ENCODE measurements around the gene SEL1L3. TPM values are rescaled to one million over a fixed set of nuclear protein-coding genes. Genes with fewer than 3 reads are reported as not detected.
A peak's percentile ranks its signal among the peaks of the same experiment; 100 is the strongest.

The SEL1L3 gene
- total RNA-seq, 1 experiment from 2014 or later, result 48.3 TPM

DNA sequence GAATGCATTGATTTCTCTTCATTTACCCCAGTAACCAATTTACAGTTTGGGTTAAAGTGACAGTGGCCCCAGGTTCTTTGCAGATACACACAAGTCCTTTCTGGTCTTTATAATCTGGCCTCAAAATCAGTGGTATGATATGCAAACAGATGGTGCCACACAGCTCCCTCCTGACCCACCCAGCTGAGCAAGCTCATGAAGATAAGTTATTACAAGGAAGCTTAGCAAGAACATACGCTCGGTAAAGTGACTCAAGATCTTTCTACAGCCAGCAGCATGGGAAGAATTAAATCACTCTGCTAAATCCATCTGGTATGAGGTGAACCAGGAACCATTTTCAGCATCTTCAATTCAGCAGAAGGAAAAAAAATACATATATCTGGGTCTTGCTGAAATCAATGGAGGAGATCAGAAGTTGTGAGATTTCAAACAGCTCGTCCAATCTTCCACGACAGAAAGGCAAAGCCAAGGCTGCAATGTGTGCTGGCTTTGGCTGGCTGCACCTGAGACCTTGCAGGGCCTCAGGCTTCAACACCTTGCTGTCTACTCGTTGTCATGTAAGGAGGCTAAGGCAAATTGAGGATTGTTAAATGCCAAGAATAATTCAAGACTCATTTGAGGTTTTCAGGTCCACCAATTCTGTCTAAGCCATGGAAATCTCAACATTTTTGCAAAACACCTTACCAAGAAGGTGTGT lies 28.2 kb downstream of the SEL1L3 start:
- H3K4me1 Mint-ChIP-seq, result peaks cover 21 to 23% of the 10 kb centered on the region in 2 experiments
- no peak overlapping the region for H3K4me3 Mint-ChIP-seq
- H2AK5ac ChIP-seq (ENCODE audit: insufficient read length, low read length), result no peak overlapping the region

More for the DNA sequence above, 28.2 kb downstream of the SEL1L3 start:
- Histone ChIP-seq H2BK20ac (ENCODE audit: low read depth, low read length, poor library complexity, severe bottlenecking) (no peak overlapping the region), H4K5ac (ENCODE audit: insufficient read length, low read depth, low read length) (no peak overlapping the region), H3K56ac (ENCODE audit: insufficient read length, low read depth, low read length) (no peak overlapping the region), H2AFZ (ENCODE audit: low read length) (no peak overlapping the region), H4K91ac (ENCODE audit: insufficient read length, low read depth, low read length) (no peak overlapping the region), H4K8ac (replicated peaks; ENCODE audit: insufficient read length, low read depth, low read length) (no peak overlapping the region), H3K27me3 (ENCODE audit: insufficient read depth, low read length) (no peaks in the 10 kb centered on the region), H3K27ac (ENCODE audit: insufficient read length, low read depth, low read length) (no peak overlapping the region), H3K4ac (ENCODE audit: low read depth, low read length) (no peak overlapping the region), H3K4me2 (ENCODE audit: insufficient read depth, insufficient read length, low read length) (no peak overlapping the region), H3K23me2 (ENCODE audit: insufficient read length, low read depth, low read length, poor library complexity, severe bottlenecking) (no peaks in the 10 kb centered on the region), H3K14ac (ENCODE audit: insufficient read depth, low read length) (no peak overlapping the region), H3K9ac (ENCODE audit: extremely low read depth, insufficient read length, low read length) (no peak overlapping the region), H2BK5ac (ENCODE audit: insufficient read length, low read length) (no peak overlapping the region), H3K18ac (ENCODE audit: insufficient read length, low read depth, low read length) (no peak overlapping the region), H2BK12ac (ENCODE audit: insufficient read length, low read depth, low read length) (no peak overlapping the region), H2BK15ac (ENCODE audit: low read depth, low read length) (no peak overlapping the region), H2BK120ac (ENCODE audit: low read depth, low read length, poor library complexity, severe bottlenecking) (no peak overlapping the region), H3K79me1 (ENCODE audit: insufficient read depth, low read depth, low read length, poor library complexity, severe bottlenecking) (peaks cover 2% of the 10 kb centered on the region), H3K79me2 (ENCODE audit: insufficient read depth, low read length) (no peaks in the 10 kb centered on the region), H4K20me1 (ENCODE audit: control insufficient read depth, insufficient read depth, insufficient read length) (no peaks in the 10 kb centered on the region), H3T11ph (ENCODE audit: low read length) (no peak overlapping the region), H3K9me3 (ENCODE audit: control insufficient read depth, low read depth, low read length) (no peaks in the 10 kb centered on the region), H3K4me1 (ENCODE audit: insufficient read depth, low read length) (peaks cover 3% of the 10 kb centered on the region; the same call in 1 of the 2 replicates), H3K23ac (ENCODE audit: insufficient read length, low read depth, low read length) (no peak overlapping the region)
- H3K27me3 Mint-ChIP-seq (ENCODE audit: low read depth), result no peaks in the 10 kb centered on the region
- no peak for DNase-seq
- H3K27ac Mint-ChIP-seq, result peak overlapping the region in 1 of 3 experiments; percentile 52; a peak in 2 of 7 replicates
- H3K36me3 Mint-ChIP-seq (ENCODE audit: insufficient read depth in 1 of 3, low read depth in 3 of 3), result peaks cover 8 to 31% (median 10%) of the 10 kb centered on the region in 3 experiments; a peak in 6 of 7 replicates
- TF ChIP-seq CTCF (conservative IDR thresholded peaks at IDR 0.05), result no peak
- H3K9me3 Mint-ChIP-seq, result no peaks in the 10 kb centered on the region
- no CpG with 5 or more reads among the region's 5 CpGs for WGBS (ENCODE audit: extremely low coverage, insufficient read length, low lambda C conversion rate)

All from H9 (cell line).